HG03378 (cell line): ENCODE measurements around the gene F12.
"Not testable (repeated sequence)": the region's sequence is repeated elsewhere in the genome, so short reads cannot be mapped to it uniquely, and the experiment has no call there.

Experiments used
- ATAC-seq: cut with Tn5 transposase; IDR thresholded peaks from one replicate; pipeline ENCODE4 v1.9.1; 2021; ENCODE audit warnings: mild to moderate bottlenecking, moderate library complexity; ENCODE audit not compliant: unreplicated experiment

The F12 gene

DNA sequence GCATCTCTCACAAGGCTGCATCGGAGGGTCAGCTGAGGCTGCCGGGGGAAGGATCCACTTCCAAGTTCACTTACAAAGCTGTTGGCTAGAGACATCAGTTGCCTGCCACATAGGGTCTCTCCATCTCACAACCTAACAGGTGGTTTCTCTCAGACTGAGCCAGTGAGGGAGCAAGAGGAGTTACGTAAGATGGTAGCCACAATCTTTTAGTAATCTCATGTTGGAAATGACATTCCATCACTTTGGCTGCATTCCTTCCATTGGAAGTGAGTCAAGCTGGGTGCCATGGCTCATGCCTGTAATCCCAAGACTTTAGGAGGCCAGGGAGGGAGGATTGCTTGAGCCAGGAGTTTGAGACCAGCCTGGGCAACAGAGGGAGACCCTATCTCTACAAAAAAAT lies 9.7 kb upstream of the F12 start:
- ATAC-seq, result no peak

GRCh38 chr5:177417081-177417480 lies 7.7 kb upstream of the F12 start:
- ATAC-seq, result not testable (repeated sequence)

DNA sequence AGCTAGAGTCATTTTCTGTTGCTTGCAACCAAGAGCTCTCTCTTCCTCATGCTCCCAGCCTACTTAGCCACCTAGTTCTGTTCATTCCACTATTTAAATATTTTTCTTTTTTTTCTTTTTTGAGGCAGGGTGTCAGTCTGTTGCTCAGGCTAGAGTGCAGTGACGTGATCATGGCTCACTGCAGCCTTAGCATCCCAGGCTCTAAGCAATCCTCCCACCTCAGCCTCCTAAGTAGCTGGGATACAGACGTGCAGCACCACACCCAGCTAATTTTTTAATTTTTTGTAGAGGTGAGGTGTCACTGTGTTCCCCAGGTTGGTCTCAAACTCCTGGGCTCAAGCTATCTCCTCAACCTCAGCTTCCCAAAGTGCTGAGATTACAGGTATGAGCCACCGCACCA lies 5.1 kb upstream of the F12 start:
- no peak for ATAC-seq

DNA sequence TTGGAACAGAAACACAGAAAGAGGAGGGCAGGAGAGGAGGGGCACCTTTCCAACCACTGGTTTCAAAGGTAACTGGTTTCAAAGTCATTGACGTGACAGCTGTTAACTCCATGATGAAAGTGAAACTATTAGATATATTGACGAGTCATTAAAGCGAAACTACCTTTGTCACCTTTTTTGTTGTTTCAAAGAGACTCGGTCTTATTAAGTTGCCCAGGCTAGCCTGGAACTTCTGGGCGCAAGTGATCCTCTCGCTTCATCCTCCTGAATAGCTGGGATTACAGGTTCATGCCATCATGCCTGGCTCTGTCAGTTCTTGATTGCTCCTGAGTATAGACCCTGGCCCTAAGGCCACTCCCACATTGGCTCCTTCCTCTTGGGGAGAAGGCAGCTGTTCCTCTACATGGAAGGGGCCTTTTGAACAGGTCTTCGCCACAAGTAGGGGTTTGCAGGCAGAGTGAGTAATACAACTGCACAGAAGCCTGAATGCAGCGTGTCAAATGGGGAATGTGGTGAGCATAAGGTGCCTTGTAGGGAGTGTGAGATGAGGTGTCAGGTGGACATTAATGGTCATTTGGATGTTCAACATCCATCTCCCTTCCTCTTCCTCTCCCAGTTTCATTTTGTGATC lies 3.4 kb upstream of the F12 start:
- ATAC-seq, result peak; percentile 62

DNA sequence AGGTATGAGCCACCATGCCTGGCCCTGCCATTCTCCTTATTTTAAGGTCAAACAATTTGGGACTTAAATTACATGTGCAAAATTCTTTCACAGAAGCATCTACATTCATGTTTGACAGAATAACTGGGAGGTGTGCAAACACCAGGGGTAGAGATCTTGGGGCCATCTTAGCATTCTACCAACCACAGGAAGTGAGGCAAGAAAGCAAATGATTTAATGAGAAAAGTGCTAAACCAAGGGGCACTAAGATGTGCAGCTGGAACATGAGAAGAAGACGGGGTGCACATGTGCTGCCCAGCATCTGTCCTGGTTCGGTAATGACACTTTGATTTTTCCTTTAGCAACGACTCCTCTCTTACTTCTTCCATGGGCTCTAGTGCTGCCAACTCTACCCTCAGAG lies 1.2 kb upstream of the F12 start:
- no peak for ATAC-seq

GRCh38 chr5:177405805-177406204 lies 3.6 kb downstream of the F12 start:
- no peak for ATAC-seq

GRCh38 chr5:177405312-177405711 lies 4.1 kb downstream of the F12 start:
- no peak for ATAC-seq

DNA sequence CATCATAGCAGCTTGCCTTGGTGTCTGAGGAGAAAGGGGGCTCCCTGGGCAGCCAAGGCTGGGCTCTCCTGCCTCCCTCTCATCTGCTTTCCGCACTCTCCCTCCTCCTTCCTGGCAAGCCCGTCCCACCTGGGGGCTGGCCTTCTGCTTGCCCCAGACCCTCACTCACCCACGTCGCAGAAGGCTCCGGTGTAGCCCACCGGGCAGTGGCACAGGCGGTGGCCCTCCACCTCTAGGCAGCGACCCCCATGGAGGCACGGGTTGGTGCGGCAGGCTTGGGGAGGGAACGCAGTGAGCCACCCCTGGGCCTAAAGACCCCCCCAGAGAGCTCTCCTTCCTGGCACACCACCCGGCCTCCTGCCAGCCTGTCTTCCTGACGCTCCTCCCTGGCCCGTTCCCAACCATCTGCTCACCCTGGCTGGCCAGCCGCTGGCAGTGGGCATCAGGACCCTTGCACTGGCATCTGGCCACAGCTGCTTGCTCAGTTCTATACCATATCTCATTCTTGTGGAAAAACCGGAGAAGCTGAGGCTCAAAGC lies 4.7 kb downstream of the F12 start:
- ATAC-seq, result no peak

- peak; percentile 61 for ATAC-seq
These were observed 5.3 kb downstream of the F12 start for GRCh38 chr5:177403792-177404640.

GRCh38 chr5:177403102-177403791 lies 6.1 kb downstream of the F12 start:
- ATAC-seq, result peak; percentile 21

GRCh38 chr5:177402271-177403043 lies 6.9 kb downstream of the F12 start:
- ATAC-seq, result no peak

- no peak for ATAC-seq
These were observed 9.1 kb downstream of the F12 start, which contains the start of gene PFN3 for GRCh38 chr5:177399997-177400868. TSS of gene PFN3 (minus strand) at chr5:177400661. CDS start at chr5:177400576, 85 bp downstream.

DNA sequence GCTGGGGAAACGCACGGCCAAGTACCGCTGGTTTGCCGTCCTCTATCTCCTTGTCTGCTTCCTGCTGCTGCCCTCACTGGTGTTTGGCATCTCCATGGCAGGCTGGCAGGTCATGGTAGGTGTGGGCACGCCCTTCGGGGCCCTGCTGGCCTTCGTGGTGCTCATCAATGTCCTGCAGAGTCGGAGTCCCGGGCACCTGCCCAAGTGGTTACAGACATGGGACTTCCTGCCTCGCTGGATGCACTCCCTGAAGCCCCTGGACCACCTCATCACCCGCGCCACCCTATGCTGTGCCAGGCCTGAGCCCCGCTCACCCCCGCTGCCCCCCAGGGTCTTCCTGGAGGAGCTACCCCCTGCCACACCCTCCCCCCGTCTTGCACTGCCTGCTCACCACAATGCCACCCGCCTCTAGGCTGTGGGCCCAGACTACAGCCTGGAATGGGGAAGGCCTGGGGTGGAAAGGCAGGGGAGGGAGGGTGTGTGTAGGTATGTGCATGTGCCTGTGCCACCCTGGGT lies 11.4 kb downstream of the F12 start:
- ATAC-seq, result no peak

DNA sequence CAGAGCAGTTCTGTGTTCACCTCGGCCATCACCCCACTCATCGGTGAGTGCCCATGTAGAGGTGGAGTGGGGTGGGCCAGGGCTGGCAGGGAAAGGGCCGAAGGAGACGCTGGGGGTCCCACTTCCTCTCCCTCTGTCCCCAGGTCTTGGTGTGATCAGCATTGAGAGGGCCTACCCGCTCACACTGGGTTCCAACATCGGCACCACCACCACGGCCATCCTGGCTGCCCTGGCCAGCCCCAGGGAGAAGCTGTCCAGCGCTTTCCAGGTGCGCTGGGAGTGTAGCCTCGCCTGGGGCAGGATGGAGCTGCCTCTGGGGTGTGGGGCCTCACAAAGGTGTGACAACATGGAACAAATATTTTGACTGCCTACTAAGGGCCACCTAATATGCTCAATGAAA lies 12.6 kb downstream of the F12 start:
- ATAC-seq, result no peak

DNA sequence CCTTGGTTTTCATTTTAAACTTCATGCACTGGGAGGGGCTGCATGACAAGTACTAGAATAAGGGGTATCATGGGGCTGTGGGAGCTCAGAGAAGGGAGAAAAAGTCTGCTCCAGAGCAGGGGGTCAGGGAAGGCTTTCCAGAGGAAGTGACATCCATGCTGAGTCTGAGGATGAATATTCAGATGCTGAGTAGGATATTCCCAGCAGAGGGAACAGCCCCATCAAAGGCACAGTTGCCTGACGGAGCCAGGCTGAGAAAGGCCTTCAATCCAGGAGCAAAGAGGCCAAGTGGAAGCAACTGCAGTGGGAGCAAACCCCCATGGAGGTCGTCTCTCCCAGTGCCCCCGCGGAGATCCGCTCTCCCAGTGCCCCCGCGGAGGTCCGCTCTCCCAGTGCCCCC lies 13.3 kb downstream of the F12 start:
- ATAC-seq, result no peak

DNA sequence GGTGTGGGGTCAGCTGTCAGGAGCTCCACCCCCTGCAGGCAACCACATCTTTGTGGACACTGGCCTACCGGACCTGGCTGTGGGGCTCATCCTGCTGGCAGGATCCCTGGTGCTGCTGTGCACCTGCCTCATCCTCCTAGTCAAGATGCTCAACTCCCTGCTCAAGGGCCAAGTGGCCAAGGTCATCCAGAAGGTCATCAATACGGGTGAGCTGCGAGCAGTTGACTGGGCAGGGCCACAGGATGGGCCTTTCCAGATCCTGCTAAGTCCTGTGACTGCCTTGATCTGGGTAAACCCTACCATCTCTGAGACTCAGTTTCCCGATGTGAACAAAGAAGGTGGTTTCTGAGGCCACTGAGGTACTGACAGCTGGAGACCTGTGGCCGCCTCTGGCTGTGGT lies 15.4 kb downstream of the F12 start:
- no peak for ATAC-seq

- ATAC-seq, result no peak
These were observed 16.1 kb downstream of the F12 start for GRCh38 chr5:177393206-177393765.

GRCh38 chr5:177392765-177393164 lies 16.6 kb downstream of the F12 start:
- ATAC-seq, result no peak
